Kasumi-1 (cell line): ENCODE measurements around the gene PIGV.
A peak's percentile ranks its signal among the peaks of the same experiment; 100 is the strongest.

ENCODE experiments used
- DNase-seq, 2 experiments: peaks; one replicate each; lab custom pipeline; 2025; lab: John Stamatoyannopoulos, UW

The PIGV gene

DNA sequence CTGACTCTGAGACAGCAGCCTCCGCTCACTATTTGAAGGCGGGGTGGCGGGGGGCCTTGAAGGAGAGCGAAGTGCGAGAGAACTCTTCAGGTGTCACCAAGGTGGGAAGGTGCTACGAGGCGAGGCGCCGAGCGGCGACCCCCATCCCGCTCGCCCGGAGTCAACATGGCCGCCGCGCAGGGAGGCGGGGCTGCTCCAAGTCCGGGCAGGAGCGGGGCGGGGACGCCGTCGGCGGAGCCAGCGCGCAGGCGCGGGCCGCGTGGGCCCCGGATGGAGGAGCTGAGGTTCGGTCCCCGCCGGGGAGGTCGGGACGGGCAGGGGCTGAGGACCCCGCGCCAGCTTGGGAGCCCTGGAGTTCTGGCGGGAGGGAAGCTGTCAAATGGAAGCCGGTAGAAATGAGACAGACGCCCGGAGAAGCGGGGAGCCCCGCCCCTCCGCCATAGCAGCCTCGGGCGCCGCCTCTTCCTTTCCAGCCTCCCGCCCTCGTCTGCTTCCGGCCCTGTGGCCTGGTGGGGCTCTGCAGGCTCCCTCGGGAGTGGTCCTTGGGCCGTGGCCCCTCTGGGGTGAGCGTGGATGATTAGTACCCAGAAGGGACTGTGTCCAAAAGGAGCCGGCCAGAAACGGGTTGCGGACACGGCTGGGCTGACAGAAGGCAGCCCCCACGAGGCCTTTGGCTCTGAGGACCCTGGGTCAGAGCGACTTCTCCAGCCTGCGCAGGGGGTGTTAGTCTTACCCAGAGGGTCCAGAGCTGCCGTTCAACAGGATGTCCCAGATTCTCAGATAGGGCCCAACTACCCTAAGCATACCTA is at the start of gene PIGV:
Gene PIGV, plus strand, starts transcription at position 245 of the 809 bp plus-strand sequence. CDS start 2,866 bp downstream, outside the sequence.
- peak; percentile 82 to 89 for DNase-seq

- DNase-seq, result no peak
Measured at GRCh38 chr1:26739329-26739914, 48.3 kb upstream of the PIGV start.

- no peak for DNase-seq
Measured at GRCh38 chr1:26740023-26740634, 47.6 kb upstream of the PIGV start.

DNA sequence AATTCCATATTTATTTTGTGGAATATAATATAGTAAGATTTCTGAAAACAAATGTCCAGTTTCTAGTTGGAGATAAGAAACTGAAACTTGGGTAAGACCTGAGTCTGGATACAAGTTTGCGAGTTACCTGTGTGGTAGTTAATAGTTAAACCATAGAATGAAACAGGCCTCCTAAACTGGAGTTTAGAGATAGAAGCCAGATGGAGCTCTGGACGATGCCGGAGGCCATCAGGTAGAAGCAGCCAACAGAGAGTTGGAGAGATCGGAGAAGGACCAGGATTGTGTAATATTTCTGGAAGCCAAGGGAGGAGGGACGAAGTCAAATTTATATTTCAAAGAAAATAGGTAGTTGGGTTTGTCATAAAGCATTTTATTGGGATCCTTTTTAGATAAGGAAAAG is 46.8 kb upstream of the PIGV start:
- no peak for DNase-seq

DNA sequence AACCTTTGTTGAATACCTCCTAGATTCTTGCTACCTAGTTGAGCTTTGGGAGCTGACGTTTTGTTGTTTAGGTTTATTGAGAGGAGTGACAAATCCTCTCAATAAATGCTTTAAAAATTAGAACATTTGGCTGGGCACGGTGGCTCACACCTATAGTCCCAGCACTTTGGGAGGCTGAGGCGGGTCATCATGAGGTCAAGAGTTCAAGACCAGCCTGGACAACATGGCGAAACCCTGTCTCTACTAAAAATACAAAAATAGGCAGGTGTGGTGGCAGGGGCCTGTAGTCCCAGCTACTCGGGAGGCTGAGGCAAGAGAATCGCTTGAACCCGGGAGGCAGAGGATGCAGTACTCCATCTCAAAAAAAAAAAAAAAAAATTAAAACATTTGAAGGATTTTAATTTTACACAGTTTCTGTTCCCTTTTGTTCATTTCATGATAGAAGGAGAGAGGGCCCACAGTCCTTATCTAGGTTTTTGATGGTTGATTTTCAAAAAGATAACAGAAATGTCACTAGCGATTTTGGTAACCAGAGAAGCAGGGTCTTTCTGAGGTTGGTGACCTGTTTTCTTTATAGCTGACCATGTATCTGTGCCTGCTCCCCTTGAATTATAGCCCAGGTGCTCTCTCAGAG is 44.2 kb upstream of the PIGV start:
- DNase-seq, result no peak

GRCh38 chr1:26744075-26744959 is 43.4 kb upstream of the PIGV start:
- peak; percentile 100 for DNase-seq

DNA sequence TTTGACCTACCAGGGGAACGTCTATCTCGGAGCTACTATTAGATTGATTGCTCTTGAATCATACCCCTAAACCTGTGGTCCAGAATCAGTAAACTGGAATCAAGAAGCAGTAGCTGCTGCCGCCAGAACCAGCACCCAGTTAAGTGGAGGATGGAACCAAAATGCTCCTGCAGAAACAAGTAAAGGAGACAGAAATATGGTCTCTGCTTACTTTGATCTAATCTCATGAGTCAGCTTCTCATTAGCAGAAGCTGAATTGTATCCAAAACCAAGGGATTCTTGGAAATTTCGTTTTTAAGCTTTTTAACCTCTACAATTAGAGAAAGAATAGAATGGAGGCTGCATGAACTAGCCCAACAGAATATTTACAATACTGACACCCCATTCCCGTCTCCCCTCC is 42.6 kb upstream of the PIGV start:
- no peak for DNase-seq

GRCh38 chr1:26747048-26747447 is 40.7 kb upstream of the PIGV start:
- no peak for DNase-seq

GRCh38 chr1:26748351-26748750 is 39.4 kb upstream of the PIGV start:
- DNase-seq, result no peak

DNA sequence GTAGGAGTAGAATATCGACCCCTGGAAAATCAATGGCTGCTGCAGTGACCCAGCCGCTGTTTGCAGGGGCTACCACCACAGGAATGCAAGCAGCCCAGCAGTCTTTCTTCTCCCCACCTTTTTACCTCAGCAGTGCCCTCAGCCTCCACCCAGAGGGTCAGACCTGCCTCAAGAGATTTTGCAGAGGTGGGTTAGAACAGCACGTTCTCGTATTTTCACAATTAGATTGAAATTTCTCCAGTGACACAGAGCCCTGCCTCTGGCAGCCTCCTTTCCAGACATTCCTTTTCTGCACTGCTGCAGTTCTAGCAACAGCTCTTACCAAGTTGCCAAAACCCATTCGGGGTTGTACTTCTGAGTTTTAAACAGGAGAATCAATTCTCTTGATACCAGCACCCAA is 38.3 kb upstream of the PIGV start:
- no peak for DNase-seq

- no peak for DNase-seq
Measured at GRCh38 chr1:26750428-26750827, 37.3 kb upstream of the PIGV start.

DNA sequence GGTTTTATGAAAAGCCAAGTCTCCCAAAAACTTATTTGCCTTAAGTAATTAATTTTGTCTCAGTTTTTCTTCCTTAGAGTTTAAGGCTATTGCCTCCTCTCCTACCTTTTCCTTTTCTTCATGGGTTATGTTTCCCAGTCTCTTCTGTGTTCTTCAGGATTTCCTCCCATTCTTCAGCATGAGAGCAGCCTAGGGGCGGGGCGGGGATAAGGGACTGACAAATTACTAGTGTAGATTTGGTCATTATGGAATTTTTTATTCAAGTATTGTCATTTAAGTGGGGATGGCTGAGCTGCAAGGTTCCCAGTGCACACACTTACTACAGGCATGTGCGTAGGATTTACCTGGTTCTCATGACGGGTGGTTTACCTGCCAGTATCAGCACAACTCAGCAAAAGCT is 35.2 kb upstream of the PIGV start:
- DNase-seq, result no peak

- no peak for DNase-seq
Measured at GRCh38 chr1:26754086-26754874, 33.5 kb upstream of the PIGV start.

- no peak for DNase-seq
Measured at GRCh38 chr1:26758358-26758757, 29.4 kb upstream of the PIGV start.

DNA sequence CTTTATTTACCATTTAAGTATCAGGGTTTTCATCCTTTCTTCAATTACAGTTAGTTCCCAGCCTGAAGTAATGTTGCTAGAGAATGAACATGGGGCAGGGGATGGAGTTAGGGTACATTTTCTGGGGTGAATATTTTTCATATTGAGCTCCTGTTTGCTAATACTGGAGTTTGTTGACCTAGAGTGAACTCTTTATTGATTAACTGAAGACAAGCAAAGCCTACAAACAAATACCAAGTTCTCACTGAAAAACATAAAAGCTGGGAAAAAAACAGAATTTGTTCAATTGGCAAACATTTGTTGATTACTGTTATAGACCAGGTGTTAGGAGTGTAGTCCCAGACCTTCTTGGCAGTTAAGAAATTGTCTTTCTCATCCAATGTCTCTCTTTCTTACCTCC is 28.2 kb upstream of the PIGV start:
- DNase-seq, result no peak

DNA sequence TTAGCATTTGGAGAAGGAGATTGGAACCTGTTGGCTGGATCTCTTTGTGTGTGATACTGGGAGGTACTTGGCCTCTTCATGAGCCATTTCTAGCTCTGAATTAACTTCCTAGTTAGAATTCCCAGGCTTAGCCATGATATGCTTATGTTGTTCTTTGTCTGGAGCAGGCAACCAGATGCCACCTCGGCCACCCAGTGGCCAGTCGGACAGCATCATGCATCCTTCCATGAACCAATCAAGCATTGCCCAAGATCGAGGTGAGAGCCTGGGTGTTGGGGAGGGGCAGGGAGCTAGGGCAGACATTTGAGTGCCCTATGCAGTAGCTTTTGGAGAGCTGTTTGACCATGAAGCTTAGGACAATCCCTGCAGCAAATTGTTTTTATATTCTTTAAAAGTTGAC is 26.5 kb upstream of the PIGV start:
- DNase-seq, result no peak

DNA sequence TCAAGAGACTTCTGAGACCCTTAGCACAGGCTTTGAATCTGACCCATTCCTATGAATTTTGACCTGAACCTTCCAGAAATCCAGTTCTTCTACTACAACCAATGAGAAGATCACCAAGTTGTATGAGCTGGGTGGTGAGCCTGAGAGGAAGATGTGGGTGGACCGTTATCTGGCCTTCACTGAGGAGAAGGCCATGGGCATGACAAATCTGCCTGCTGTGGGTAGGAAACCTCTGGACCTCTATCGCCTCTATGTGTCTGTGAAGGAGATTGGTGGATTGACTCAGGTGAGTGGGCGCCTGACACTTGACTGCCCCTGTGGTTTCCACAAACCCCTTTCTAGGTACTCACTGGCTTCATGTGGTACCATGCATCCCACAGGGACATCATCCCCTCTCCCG is 20.0 kb upstream of the PIGV start:
- no peak for DNase-seq

GRCh38 chr1:26768755-26769154 is 19.0 kb upstream of the PIGV start:
- no peak for DNase-seq

GRCh38 chr1:26771285-26771642 is 16.5 kb upstream of the PIGV start:
- no peak for DNase-seq

- DNase-seq, result no peak
Measured at GRCh38 chr1:26771643-26772321, 16.0 kb upstream of the PIGV start.

GRCh38 chr1:26772687-26773086 is 15.1 kb upstream of the PIGV start:
- DNase-seq, result no peak
